COR-L47 (cell line): ENCODE data around the gene SELENOM.
"Not testable (repeated sequence)": the region's sequence is repeated elsewhere in the genome, so short reads cannot be mapped to it uniquely, and the experiment has no call there.

ENCODE experiments used
- DNase-seq: peaks from one replicate; lab custom pipeline; 2025; lab: John Stamatoyannopoulos, UW

Gene SELENOM

DNA sequence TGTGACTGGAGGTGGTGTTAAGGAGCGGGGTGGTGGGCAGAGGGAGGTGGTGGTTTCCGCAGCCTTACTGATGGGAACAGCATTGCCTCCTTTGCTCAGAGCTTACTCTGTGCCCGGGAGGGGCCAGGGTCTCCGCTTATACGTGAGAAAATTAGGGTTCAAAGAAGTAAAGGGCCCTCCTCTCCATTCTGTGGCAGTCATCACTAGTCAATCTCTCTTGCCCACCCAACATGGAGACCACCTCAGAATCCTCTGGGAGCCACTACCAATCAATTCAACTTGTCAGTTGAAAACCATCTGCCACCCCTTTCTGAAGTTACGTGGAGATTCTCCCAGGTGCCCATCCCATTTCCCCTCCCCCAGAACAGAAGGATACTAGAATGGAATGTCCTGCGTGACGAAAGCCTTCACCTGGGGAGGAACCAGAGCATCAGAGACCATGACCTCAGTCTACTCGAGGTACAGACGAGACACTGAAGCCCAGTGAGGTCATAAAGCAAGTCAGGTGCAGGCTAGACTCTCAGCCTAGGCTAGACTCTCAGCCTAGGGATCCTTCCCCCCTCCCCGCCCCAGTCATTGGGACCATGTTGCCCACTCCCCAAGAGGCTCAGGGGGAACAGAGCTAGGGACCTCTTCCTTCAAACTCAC is 2.0 kb downstream of the SELENOM start:
- no peak for DNase-seq

DNA sequence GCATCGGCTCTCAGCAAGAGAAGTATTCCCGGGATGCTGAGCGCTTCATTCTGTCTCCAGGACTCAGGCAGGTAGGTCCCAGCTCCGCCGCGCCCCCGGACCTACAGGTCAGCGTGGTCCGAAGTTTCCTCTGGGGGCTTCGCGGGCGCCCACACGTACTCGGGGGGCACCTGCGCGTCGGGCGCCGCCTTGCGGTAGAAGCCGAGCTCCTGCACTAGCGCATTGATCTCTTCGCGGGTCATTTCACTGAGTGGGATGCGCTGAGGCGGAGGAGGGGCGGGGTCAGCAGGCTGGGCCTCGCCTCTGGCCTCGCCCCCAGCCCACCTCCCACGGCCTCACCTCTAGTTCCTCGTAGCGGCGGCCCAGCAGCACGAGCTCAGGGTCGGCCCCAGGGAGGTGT is 2.5 kb downstream of the SELENOM start:
- no peak for DNase-seq

DNA sequence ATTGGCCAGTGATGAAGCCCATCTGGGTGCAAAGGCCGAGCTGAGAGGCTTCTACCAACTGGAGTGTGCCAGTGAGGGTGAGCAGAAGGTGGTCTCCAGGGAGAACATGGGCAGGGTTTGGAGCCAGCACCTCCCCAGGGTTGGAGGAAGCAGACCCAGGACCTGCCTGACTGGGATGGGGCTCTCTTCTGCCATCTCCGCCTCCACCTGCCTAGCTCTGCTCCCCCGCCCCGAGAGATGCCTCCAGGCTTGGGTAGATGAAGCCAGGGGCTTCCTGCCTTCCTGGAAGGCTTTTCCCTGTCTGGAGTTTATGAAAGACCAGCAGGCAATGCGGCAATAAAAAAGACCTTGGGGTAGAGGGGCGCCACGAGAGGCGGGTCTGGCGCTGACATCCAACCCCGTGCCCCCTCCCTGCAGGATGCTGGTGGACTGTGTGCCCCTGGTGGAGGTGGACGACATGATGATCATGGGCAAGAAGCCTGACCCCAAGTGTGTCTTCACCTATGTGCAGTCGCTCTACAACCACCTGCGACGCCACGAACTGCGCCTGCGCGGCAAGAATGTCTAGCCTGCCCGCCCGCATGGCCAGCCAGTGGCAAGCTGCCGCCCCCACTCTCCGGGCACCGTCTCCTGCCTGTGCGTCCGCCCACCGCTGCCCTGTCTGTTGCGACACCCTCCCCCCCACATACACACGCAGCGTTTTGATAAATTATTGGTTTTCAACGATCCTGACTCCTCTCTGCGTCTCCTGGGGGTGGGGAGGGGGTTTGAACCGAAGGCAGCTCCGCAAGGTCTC is 3.3 kb downstream of the SELENOM start:
- DNase-seq: no peak

DNA sequence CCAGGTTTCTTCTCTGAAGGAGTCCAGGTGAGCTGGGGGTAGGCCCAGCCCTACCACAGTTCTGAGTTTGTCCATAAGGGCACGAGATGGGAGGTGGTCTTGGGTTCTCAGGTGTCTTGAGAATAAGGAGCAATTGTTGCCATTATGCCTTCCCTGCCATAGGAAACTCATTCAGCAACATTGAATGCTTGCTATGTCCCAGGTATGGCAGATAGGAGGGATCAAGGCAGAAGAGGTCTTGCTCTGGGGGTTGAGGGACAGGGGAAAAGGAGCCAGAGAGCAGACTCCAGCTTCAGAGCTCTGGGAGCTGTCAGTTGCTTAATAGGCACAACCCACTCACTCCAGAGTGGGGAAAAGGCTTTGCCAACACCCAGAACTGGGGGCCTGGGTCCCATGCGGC is 4.3 kb downstream of the SELENOM start:
- DNase-seq: no peak

DNA sequence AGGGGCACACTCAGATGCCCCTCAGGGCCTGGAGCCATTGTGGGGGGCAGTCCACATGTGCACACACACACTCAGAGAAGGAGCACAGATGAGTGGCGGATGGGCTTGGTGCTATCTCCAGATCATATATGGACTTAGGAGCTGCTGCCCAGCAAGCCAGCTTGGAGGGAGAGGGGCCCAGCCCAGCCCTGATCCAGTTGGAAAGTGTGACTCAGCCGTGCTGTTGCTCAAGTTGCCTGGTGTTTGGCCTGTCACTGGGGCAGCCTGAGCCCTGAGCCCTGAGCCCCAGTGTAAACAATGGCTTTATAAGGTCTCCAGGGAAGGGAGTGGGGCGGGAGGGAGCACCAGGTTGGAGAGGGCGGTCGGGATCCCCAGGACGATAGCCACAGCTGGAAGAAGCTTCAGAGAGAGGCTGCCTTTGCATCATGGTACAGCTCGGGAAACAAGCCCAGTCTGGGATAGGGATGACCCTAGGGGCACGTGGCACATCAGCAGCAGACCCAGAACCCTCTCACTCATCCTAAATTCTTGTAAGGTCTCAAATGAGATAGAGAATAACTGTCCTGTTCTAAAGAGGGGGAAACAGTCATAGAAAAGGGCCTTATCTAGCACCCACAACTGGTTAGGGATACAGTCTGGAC is 4.8 kb downstream of the SELENOM start:
- no peak for DNase-seq

DNA sequence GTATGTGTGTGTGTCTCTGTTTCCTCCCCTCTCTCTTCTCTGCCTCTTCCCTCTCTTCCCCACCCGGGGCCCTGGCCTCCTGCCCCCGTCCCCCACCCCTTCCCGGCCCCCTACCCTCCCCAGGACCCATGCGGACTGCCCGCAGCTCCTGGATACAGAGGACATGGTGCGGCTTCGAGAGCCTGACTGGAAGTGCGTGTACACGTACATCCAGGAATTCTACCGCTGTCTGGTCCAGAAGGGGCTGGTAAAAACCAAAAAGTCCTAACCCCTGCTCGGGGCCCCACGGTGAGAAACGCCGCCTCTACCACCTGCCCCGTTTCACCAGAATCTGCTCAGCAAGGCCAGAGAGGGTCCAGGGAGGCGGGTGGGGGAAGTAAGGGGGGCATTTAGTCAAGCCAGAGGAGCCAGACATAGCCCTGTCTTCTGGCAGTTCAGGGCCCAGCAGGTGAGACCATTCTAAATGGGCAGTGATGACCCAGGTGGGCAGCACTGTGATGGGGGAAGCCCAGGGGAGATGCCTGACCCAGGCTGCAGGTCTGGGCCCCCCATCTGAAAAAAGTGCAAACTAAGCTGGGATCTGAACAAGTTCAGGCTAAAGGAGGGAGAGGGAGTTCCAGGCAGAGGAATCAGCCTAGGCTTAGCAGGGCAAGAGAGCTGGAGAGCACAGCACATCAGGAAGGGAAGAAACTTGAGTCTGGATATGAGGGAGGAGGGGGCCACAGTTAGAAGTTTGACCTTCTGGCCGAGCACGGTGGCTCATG is 6.4 kb downstream of the SELENOM start:
- DNase-seq: no peak

DNA sequence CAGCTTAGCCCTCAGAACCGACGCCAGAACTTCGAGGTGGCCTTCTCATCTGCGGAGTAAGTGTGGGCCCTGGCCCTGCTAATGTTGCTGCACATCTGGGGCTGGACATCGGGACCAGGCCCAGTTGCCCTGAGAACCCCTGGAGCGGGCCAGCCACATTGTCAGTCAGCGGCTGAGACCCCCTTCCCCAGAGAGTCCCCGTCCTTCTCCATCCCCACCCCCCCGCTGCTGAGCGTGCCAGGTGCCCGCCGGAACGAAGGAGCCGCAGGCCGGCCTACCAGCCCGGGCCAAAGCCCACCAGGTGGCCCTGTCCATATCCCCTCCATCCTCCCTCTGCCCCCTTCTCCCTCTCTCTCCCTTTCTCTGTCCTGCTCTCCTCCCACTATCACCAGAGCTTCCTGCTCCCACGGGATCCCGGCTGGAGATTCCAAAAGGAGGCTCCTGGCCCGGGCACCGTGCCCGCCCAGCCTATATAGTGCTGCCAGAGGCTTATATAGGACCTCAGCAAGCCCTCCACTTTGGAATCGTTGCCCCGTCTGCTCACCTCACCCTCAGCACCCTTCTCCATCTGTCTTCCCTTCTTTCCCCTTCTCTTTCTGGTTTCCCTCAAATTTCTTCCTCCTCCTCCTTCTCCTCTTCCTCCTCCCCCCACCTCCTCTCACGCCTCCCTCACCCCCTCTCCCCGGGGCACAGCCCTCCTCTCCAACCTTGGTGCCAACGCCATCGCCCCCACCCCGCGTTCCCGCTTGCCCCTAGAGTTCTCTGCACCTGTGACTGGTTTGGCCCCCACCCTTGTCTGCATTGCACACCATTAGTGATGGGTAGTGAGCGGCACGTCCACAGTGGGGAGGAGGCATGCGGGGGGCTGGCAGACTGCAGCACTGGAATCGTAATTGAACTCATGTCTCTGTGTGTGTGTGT is 7.3 kb downstream of the SELENOM start:
- DNase-seq: no peak

DNA sequence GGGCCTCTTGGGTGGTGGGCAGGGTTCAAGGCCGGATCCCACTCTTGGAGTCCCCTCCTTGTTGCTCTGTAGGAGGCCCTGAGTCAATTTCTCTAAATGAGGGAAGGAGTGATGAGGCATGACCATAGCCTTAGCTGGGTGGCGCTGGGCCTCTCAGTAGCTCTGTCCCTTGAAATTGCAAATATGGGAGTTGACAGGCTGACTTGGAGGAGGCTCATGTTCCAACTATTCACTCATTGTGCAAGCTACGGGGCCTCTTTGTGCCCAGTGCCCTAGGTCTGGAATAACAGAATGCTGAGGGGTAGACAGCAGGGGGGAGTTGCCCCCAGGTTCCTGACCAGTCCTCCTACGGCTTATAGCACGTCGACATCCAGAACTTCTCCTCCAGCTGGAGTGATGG is 8.0 kb downstream of the SELENOM start:
- DNase-seq: no peak

DNA sequence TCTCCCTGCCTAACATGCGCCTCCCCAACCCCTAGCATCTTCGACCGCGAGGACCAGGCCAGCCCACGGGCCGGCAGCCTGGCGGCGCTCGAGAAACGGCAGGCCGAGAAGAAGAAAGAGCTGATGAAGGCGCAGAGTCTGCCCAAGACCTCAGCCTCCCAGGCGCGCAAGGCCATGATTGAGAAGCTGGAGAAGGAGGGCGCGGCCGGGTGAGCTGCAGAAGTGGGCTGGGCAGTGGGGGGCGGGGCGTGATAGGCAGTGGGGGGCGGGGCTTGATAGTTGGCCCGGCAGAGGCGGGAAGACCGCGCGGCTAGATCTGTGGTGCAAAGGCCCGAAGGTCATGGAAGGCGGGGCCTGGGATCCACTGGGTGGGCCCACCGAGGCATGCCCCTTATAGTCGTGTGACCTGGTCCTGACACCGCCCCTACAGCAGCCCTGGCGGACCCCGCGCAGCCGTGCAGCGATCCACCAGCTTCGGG is 8.7 kb downstream of the SELENOM start:
- no peak for DNase-seq

DNA sequence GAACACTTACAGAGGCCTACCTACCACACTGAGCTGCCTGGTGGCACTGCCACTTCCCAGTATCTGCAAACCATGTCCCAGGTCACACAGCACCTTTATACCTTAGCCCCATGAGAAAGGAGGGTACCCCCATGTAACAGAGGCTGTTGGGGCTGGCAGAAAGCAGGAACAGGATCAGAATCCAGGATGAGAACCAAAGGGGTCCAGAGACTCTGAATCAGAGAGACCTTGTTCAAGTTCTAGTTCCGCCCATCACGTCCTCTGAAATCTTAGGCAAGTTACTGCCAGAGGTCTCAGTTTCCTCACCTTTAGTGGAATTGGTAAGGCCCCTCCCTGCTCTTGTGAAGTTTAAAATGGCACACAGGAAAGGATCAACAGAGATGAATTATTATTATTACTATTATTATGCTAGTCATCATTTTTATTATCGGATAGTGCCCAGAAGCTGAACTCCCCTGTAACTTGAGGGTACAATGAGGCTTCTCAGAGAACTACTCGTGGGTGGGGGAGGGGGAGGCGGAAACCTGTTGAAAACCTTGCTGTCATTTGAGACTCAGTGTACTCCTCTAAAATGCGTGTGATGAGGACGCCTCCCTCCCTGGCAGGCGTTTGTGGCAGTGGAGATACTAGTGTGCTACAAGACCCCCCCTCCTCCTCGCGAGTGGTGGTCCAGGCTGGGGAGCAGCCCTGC is 9.3 kb downstream of the SELENOM start:
- no peak for DNase-seq

DNA sequence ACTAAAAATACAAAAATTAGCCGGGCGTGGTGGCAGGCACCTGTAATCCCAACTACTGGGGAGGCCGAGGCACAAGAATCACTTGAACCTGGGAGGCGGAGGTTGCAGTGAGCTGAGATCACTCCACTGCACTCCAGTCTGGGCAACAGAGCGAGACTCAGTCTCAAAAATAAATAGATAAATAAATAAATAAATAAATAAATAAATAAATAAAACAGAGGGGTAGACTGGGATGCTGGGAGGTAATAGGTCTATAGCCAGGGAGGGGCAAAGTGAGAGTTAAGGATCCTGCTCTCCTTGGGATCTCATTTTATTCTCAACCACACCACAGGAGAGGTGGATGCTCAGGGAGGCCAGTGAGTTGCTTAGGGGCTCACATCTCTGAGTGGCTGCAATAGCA is 9.8 kb downstream of the SELENOM start:
- DNase-seq: not testable (repeated sequence)

DNA sequence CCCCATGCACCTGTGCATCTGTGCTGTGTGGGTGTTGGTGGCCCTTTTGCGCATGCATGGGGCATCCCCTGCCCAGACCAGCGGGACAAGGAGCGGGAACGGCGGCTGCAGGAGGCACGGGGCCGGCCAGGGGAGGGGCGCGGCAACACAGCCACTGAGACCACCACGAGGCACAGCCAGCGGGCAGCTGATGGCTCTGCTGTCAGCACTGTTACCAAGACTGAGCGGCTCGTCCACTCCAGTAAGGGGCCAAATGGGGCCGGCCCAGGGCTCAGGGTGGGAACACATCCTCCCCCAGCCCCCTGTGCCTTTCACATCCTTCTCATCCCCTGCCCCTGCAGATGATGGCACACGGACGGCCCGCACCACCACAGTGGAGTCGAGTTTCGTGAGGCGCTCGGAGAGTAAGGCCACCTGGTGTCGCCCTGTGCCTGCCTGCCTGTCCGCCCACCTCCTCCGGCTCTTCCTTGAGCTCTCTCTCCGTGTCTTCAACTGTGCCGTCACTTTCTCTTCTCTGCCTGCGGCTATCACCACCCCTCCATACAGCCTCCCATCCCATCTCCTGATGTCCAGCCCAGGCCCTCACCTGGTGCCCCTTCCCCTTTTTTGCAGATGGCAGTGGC is 10.6 kb downstream of the SELENOM start:
- no peak for DNase-seq

DNA sequence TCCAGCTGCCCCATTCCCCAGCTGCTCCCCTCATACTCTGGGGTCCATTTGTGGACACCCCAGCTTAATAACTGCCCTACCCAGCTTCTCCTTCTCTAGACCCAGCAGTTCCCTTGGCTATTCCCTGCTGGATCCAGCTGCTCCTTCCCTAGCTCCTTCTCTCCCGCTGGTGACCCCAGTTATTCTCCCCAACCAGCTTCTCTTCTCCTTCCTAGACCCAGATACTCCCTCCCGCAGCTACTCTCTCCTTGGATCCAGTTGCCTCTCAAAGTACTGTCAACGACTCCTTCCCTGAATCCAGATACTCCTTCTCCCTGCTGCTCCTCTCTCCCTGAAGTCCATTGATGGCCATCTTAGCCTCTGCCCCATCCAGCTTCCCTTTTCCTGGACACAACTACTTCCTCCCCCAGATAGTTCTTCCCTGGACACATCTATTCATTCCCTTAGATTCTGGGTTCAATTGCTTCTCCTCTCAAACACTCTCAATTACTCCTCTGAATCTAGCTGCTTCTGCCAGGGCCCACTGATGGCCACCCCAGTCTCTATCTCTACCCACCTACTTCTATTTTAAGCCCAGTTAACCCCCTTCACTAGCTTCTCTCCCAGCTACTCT is 11.6 kb downstream of the SELENOM start:
- no peak for DNase-seq

DNA sequence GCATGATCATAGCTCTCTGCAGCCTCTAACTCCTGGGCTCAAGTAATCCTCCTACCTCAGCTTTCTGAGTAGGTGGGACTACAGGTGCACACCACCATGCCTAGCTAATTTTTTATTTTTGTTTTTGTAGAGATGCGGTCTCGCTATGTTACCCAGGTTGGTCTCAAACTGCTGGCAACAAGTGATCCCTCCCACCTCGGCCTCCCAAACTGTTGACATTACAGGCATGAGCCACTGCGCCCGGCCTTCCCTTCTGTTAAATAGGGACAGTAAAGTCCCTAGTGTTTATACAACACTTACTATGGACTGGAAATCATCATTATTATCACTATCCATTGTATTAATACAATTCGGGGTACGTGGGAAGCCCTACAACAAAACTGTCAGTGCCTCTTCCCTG is 12.6 kb downstream of the SELENOM start:
- DNase-seq: no peak

DNA sequence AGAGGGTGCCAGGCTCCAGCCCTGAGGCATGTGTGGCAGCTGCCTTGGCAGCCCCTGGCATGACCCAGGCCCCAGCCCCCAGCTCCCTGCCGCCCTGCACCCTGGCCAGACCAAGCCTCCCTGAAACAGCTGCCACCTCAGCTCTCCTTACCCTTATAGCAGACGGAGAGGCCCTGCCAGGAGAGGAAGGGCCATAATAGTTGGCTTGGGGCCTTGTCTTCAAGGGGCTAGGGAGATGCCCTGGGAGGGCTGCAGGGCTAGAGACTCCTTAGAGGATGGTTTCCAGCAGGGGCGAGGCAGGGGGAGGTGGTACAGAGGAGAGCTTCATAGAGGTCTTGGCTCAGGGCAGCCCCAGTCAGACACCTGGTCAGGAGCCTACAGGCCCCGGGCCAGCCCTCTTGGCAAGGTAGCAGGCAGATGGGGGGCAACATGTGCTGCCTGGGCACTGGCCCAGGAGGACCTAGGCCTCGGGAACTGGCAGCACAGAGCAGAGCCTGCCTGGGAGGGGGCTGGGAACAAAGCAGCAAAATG is 13.3 kb downstream of the SELENOM start:
- DNase-seq: no peak

DNA sequence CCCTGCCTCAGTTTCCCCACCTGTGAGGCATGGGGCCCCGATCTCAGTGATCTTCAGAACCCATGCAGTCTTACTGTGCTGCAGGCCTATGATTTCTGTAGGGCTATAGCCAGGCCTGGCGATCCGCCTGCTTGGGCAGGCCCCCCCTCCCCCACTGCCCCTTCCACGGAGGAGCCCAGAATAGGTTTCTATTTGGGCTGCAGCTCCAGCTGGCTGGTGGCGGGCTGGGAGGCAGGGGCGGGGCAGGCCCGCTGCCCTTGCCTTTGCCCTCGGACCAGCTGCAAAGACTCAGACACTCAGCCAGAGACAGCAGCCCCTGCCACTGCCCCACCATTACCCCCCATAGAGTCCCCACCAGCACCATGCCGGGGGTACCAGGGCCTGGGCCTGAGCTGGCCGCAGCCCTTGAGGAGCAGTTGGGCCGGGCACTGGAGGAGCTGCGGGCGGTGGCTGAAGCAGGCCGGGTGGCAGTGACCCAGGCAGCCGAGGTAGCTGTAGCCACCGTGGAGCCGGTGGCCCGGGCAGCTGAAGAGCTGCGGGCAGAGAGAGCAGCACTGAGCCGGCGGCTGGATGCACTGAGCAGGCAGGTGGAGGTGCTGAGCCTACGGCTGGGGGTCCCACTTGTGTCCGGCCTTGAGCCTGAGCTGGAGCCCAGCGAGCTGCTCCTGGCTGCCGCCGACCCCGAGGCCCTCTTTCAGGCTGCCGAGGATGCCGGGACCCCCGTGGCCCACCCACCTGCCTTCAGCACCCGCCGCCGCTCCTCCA is 14.1 kb downstream of the SELENOM start:
- DNase-seq: no peak

DNA sequence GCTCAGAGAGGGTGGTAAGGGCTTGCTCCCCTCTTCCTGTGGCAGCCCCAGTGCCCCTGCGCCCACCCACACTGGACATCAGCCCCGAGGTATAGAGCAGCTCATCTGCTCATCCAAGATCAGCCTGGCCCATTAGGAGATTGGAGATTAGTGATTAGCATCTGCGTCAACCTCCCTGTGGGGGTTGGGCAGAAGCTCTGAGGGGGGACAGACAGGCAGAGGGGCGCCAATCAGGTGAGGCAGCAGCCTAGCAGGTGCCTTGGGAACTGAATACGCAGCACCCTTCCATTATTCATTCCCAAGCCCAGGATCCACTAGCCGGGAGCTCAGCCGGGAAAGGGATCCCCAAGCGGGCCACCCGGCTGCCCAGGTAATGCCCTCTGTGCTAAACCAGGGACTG is 15.2 kb downstream of the SELENOM start:
- no peak for DNase-seq

DNA sequence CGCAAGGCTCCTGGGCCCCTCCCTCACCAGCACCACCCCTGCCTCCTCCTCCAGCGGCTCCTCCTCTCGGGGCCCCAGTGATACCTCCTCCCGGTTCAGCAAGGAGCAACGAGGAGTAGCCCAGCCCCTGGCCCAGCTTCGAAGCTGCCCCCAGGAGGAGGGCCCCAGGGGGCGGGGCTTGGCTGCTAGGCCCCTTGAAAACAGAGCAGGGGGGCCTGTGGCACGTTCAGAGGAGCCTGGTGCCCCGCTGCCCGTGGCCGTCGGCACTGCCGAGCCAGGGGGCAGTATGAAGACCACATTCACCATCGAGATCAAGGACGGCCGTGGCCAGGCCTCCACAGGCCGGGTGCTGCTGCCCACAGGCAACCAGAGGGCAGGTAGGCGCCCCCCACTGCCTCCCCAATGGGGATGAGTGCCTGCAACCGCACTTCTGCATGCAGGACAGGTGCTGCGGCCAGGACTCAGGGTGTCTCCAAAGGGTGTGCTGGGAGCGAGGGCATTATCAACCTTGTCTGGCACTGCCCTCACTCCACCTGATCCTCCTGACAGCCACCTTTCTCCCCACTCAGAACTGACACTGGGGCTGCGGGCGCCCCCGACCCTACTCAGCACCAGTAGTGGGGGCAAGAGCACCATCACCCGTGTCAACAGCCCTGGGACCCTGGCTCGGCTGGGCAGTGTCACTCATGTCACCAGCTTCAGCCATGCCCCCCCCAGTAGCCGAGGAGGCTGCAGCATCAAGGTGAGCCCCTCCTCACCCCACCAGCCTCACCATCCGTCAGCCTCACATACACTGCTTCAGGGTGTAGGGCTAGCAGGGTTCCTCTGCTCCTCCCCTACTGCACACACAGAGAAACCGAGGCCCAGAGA is 16.0 kb downstream of the SELENOM start:
- no peak for DNase-seq
